MM.1S (cell line): ENCODE data around the gene ITPR1.

Experiments used
- DNase-seq: peaks from one replicate; pipeline ENCODE4 v3.0.0-alpha.2; 2015
- H2AFZ ChIP-seq: fragments of 300-600 bp; sonication (generic); 2 replicates; pipeline ENCODE4 v1.6.0; 2016; ENCODE audit warnings: antibody characterized with exemption, low read length
- H3F3A ChIP-seq: fragments of 300-600 bp; sonication (generic); 2 replicates; pipeline ENCODE4 v1.6.1; 2016; ENCODE audit warnings: mild to moderate bottlenecking, antibody characterized with exemption, low read length, moderate library complexity, mixed read lengths; ENCODE audit not compliant: insufficient read depth
- H3K27ac ChIP-seq: fragments of 300-600 bp; sonication (generic); 2 replicates; pipeline ENCODE4 v1.5.1; 2016; ENCODE audit warnings: mild to moderate bottlenecking, low read length
- H3K27me3 ChIP-seq: fragments of 300-600 bp; sonication (generic); replicated peaks from 2 replicates; pipeline ENCODE4 v1.6.0; 2016; ENCODE audit warnings: low read length; ENCODE audit not compliant: insufficient read depth
- H3K36me3 ChIP-seq: fragments of 300-600 bp; sonication (generic); replicated peaks from 2 replicates; pipeline ENCODE4 v1.6.1; 2016; ENCODE audit warnings: mild to moderate bottlenecking, low read length, mixed read lengths; ENCODE audit not compliant: insufficient read depth
- H3K4me1 ChIP-seq: fragments of 300-600 bp; sonication (generic); 2 replicates; pipeline ENCODE4 v1.6.1; 2016; ENCODE audit warnings: low read length, mixed read lengths
- H3K4me2 ChIP-seq: fragments of 300-600 bp; sonication (generic); 2 replicates; pipeline ENCODE4 v1.6.0; 2016; ENCODE audit warnings: low read depth, low read length
- H3K4me3 ChIP-seq: fragments of 300-600 bp; sonication (generic); 2 replicates; pipeline ENCODE4 v1.5.1; 2016; ENCODE audit warnings: low read length, mixed read lengths
- H3K79me2 ChIP-seq: fragments of 300-600 bp; sonication (generic); 2 replicates; pipeline ENCODE4 v1.6.1; 2016; ENCODE audit warnings: mixed run types, low read length, mixed read lengths
- H3K9ac ChIP-seq: fragments of 300-600 bp; sonication (generic); 2 replicates; pipeline ENCODE4 v1.6.1; 2016; ENCODE audit warnings: low read length, mixed read lengths
- H3K9me2 ChIP-seq: fragments of 300-600 bp; sonication (generic); replicated peaks from 2 replicates; pipeline ENCODE4 v1.6.1; 2016; ENCODE audit warnings: mild to moderate bottlenecking, low read length, mixed read lengths; ENCODE audit not compliant: insufficient read depth
- H3K9me3 ChIP-seq: fragments of 300-600 bp; sonication (generic); replicated peaks from 2 replicates; pipeline ENCODE4 v1.6.1; 2016; ENCODE audit warnings: mild to moderate bottlenecking, low read length, mixed read lengths; ENCODE audit not compliant: insufficient read depth
- H4K20me1 ChIP-seq: fragments of 300-600 bp; sonication (generic); 2 replicates; pipeline ENCODE4 v1.6.1; 2016; ENCODE audit warnings: mild to moderate bottlenecking, low read length, moderate library complexity, mixed read lengths; ENCODE audit not compliant: insufficient read depth
- EZH2 ChIP-seq: fragments of 300-600 bp; sonication (generic); optimal IDR thresholded peaks from 2 replicates; pipeline ENCODE3; 2017; ENCODE audit warnings: low read depth, mild to moderate bottlenecking, antibody characterized with exemption, low read length, mixed read lengths
- EZH2phosphoT487 ChIP-seq: fragments of 300-600 bp; sonication (generic); IDR thresholded peaks from 2 replicates; pipeline ENCODE4 v1.6.1; 2018; ENCODE audit warnings: antibody characterized with exemption, low read length
- TF ChIP-seq, protein P1 (sequence below): fragments of 300-600 bp; sonication (generic); IDR thresholded peaks from 2 replicates; pipeline ENCODE4 v1.5.1; 2016; ENCODE audit warnings: antibody characterized with exemption, low read length, mixed read lengths

The ITPR1 gene

DNA sequence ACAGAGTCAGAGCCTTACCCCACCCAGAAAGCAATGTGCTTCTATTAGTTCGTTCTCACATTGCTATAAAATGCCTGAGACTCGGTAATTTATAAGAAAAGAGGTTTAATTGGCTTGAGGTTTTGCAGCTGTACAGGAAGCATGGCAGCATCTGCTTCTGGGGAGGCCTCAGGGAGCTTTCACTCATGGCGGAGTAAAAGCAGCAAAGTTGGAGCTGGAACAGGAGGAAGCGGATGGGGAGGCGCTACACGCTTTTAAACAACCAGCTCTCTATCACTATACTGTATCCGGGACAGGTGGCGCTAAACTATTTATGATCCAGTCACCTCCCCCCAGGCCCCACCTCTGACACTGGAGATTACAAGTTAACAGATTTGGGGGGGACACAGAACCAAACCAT is 309.8 kb downstream of the ITPR1 start:
- H3K4me2 ChIP-seq: no peak overlapping the region
- H3K79me2 ChIP-seq: no peaks in the 10 kb centered on the region
- no peak overlapping the region for H2AFZ ChIP-seq
- no peak overlapping the region for H3K9ac ChIP-seq
- no peaks in the 10 kb centered on the region for H3K27me3 ChIP-seq
- no peaks in the 10 kb centered on the region for H4K20me1 ChIP-seq
- H3K9me2 ChIP-seq: no peaks in the 10 kb centered on the region
- DNase-seq: no peak
- no peaks in the 10 kb centered on the region for H3F3A ChIP-seq
- H3K36me3 ChIP-seq: no peaks in the 10 kb centered on the region
- TF ChIP-seq, protein P1, sequence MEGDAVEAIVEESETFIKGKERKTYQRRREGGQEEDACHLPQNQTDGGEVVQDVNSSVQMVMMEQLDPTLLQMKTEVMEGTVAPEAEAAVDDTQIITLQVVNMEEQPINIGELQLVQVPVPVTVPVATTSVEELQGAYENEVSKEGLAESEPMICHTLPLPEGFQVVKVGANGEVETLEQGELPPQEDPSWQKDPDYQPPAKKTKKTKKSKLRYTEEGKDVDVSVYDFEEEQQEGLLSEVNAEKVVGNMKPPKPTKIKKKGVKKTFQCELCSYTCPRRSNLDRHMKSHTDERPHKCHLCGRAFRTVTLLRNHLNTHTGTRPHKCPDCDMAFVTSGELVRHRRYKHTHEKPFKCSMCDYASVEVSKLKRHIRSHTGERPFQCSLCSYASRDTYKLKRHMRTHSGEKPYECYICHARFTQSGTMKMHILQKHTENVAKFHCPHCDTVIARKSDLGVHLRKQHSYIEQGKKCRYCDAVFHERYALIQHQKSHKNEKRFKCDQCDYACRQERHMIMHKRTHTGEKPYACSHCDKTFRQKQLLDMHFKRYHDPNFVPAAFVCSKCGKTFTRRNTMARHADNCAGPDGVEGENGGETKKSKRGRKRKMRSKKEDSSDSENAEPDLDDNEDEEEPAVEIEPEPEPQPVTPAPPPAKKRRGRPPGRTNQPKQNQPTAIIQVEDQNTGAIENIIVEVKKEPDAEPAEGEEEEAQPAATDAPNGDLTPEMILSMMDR: no peak
- TF ChIP-seq EZH2 (no peak), EZH2phosphoT487 (no peak)
- no peaks in the 10 kb centered on the region for H3K4me1 ChIP-seq
- no peak overlapping the region for H3K4me3 ChIP-seq
- no peaks in the 10 kb centered on the region for H3K9me3 ChIP-seq
- H3K27ac ChIP-seq: no peak overlapping the region

DNA sequence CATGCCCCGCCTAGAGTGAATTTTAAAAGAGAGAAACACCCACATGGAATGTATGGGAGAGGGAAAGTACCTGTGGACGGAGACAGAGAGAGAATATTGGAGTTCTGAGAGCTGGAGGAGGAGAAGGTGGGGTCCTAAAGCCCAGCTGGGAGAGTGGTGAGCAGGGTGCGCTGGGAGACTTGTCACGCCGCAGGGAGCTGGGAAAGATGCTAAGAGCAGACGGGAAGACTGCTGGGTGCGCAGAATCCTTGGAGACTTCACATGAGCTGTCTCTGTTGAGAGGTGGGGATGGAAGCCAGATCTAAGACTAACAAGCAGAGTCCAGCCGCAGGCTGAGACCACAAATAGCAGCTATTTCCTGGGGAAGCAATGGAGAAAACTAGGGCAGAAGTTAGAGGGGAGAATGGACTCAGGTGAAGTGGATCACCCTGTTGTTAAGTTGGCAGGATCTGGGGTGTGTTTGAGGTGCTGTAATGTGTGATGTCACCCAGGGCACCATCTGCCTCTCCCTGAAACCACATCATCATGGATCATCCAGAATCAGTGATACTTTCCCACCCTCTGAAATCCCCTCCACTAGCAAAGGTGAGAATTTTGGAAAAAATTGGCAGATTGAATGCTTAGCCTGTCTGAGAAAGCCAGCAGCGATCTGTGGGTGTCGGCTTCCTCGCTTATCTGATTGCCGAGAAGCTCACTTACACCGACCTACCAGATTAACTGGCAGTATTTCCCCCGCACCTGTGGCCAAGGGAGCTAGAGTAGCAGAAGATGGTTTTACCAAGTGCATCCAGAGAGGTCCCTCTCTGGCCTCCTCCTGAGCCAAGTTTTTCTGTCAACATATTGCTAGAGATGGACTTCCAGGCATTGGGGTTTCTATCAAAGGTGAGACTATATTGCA is 311.3 kb downstream of the ITPR1 start:
- H2AFZ ChIP-seq: no peak overlapping the region
- no peak overlapping the region for H3K27ac ChIP-seq
- no peak overlapping the region for H3K9ac ChIP-seq
- H3K4me2 ChIP-seq: no peak overlapping the region
- H3K27me3 ChIP-seq: no peaks in the 10 kb centered on the region
- H4K20me1 ChIP-seq: no peaks in the 10 kb centered on the region
- TF ChIP-seq EZH2phosphoT487 (no peak), EZH2 (no peak)
- TF ChIP-seq, protein P1: no peak
- no peaks in the 10 kb centered on the region for H3F3A ChIP-seq
- no peaks in the 10 kb centered on the region for H3K79me2 ChIP-seq
- no peaks in the 10 kb centered on the region for H3K9me2 ChIP-seq
- no peaks in the 10 kb centered on the region for H3K4me1 ChIP-seq
- no peaks in the 10 kb centered on the region for H3K9me3 ChIP-seq
- no peaks in the 10 kb centered on the region for H3K36me3 ChIP-seq
- H3K4me3 ChIP-seq: no peak overlapping the region
- DNase-seq: no peak

DNA sequence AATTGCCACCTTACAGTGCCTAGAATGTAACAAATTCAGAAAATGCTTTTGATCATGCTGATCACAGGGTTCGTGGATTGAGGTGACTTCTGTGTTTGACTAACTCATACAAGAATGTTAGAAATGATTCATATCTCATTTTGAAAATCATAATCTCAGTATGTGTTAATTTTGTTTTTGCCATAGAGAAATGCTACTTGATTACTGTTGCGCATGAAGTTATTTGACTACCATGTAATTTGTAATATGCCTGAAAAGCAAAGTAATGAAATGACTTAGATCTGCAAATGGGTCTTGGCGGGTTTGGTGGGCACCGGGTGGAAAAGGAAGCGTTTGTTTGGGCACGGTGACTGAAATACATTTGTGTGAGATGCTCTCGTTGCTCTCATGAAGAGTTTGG is 312.5 kb downstream of the ITPR1 start:
- Histone ChIP-seq H3K79me2 (no peaks in the 10 kb centered on the region), H3K27me3 (no peaks in the 10 kb centered on the region), H3K4me1 (no peaks in the 10 kb centered on the region), H4K20me1 (no peaks in the 10 kb centered on the region), H2AFZ (no peak overlapping the region), H3K9ac (no peak overlapping the region), H3K9me2 (no peaks in the 10 kb centered on the region), H3K4me2 (no peak overlapping the region), H3K4me3 (no peak overlapping the region), H3K36me3 (no peaks in the 10 kb centered on the region), H3F3A (no peaks in the 10 kb centered on the region), H3K9me3 (no peaks in the 10 kb centered on the region), H3K27ac (no peak overlapping the region)
- TF ChIP-seq, protein P1: no peak
- TF ChIP-seq EZH2phosphoT487: no peak
- no peak for TF ChIP-seq EZH2
- DNase-seq: no peak
